ENCODE results near the gene ZNF24. TPM values are rescaled to one million over a fixed set of nuclear protein-coding genes. Genes with fewer than 3 reads are reported as not detected.

Gene ZNF24
- total and polyA plus RNA-seq, 10 of the 15 experiments (the other 5 are each of a cell fraction or from before 2014, with no cell fraction given): 13.6 to 41.7 (median 28.3) TPM

GRCh38 chr18:35290094-35290735, 54.0 kb downstream of the ZNF24 start, which contains the start of gene ZSCAN30 (continued):
- TF ChIP-seq ZNF592 (IDR thresholded peaks at IDR 0.05): peak; percentile 80; the same call in 1 of the 2 replicates
- TF ChIP-seq SMC3 (IDR thresholded peaks at IDR 0.05; ENCODE audit: borderline replicate concordance, low read length): 0 out of 2 replicates have a peak, but pooled peaks have one; percentile 7
- TF ChIP-seq RFX5 (IDR thresholded peaks at IDR 0.05; ENCODE audit: low read depth, low read length): 0 out of 2 replicates have a peak, but pooled peaks have one; percentile 9
- no peak for TF ChIP-seq FOS (IDR thresholded peaks at IDR 0.05; ENCODE audit: borderline replicate concordance, extremely low read depth, insufficient read length)
- TF ChIP-seq CEBPB (IDR thresholded peaks at IDR 0.05; ENCODE audit: borderline replicate concordance in 1 of 2, low read depth in 2 of 2, low read length in 2 of 2): no peak
- TF ChIP-seq HCFC1 (IDR thresholded peaks at IDR 0.05; ENCODE audit: low read length): peak; percentile 77
- peak; percentile 77 for TF ChIP-seq CBFB (IDR thresholded peaks at IDR 0.05; ENCODE audit: low read depth)
- TF ChIP-seq BHLHE40 (IDR thresholded peaks at IDR 0.05; ENCODE audit: borderline replicate concordance in 1 of 2, low read depth in 2 of 2, low read length in 1 of 2): peak; percentile 44 to 80; a peak in 3 of 4 replicates
- peak; percentile 89 for TF ChIP-seq CHD2 (IDR thresholded peaks at IDR 0.05; ENCODE audit: borderline replicate concordance, low read depth, low read length)
- TF ChIP-seq, protein P1, sequence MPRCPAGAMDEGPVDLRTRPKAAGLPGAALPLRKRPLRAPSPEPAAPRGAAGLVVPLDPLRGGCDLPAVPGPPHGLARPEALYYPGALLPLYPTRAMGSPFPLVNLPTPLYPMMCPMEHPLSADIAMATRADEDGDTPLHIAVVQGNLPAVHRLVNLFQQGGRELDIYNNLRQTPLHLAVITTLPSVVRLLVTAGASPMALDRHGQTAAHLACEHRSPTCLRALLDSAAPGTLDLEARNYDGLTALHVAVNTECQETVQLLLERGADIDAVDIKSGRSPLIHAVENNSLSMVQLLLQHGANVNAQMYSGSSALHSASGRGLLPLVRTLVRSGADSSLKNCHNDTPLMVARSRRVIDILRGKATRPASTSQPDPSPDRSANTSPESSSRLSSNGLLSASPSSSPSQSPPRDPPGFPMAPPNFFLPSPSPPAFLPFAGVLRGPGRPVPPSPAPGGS (IDR thresholded peaks at IDR 0.05; ENCODE audit: borderline replicate concordance, insufficient read depth, low read depth, low read length, poor library complexity, severe bottlenecking): peak; percentile 39
- no peak; the same call in 1 of the 2 replicates for TF ChIP-seq NFIC (IDR thresholded peaks at IDR 0.05; ENCODE audit: low read depth, low read length)
- peak; percentile 87 for TF ChIP-seq ATF7 (IDR thresholded peaks at IDR 0.05; ENCODE audit: low read depth)
- TF ChIP-seq NBN (IDR thresholded peaks at IDR 0.05): peak; percentile 97
- TF ChIP-seq ZNF24 (IDR thresholded peaks at IDR 0.05): peak; percentile 77
- peak; percentile 23 for TF ChIP-seq SIX5 (IDR thresholded peaks at IDR 0.05; ENCODE audit: low read depth, low read length, severe bottlenecking)
- TF ChIP-seq PML (IDR thresholded peaks at IDR 0.05; ENCODE audit: low read length): peak; percentile 88
- peak; percentile 72 for TF ChIP-seq POLR2AphosphoS2 (IDR thresholded peaks at IDR 0.05; ENCODE audit: low read depth, low read length)
- peak; percentile 97 for TF ChIP-seq POLR2A (IDR thresholded peaks at IDR 0.05; ENCODE audit: low read depth, low read length)
- TF ChIP-seq, protein P2, sequence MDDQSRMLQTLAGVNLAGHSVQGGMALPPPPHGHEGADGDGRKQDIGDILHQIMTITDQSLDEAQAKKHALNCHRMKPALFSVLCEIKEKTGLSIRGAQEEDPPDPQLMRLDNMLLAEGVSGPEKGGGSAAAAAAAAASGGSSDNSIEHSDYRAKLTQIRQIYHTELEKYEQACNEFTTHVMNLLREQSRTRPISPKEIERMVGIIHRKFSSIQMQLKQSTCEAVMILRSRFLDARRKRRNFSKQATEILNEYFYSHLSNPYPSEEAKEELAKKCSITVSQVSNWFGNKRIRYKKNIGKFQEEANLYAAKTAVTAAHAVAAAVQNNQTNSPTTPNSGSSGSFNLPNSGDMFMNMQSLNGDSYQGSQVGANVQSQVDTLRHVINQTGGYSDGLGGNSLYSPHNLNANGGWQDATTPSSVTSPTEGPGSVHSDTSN (IDR thresholded peaks at IDR 0.05; ENCODE audit: insufficient replicate concordance, low read depth, low read length): peak; percentile 12
- 0 out of 2 replicates have a peak, but pooled peaks have one; percentile 66 for TF ChIP-seq DPF2 (IDR thresholded peaks at IDR 0.05)
- TF ChIP-seq KLF5 (IDR thresholded peaks at IDR 0.05; ENCODE audit: partially characterized antibody): peak; percentile 36
- TF ChIP-seq EED (IDR thresholded peaks at IDR 0.05; ENCODE audit: low read depth): no peak
- TF ChIP-seq SPI1 (IDR thresholded peaks at IDR 0.05; ENCODE audit: borderline replicate concordance, insufficient read depth, low read depth, low read length): no peak
